GM08714 (cell line): ENCODE measurements around the gene DYNLT1.
"Not testable (repeated sequence)": the region's sequence is repeated elsewhere in the genome, so short reads cannot be mapped to it uniquely, and the experiment has no call there.

Experiments used
- H3K4me3 ChIP-seq: fragments of 200-500 bp; sonication (Bioruptor generic); 2 replicates; pipeline ENCODE4 v1.5.1; 2014; ENCODE audit warnings: mild to moderate bottlenecking, low read length, inconsistent platforms
- ZNF274 ChIP-seq: IDR thresholded peaks from 2 replicates; pipeline ENCODE4 v1.6.1; 2012; ENCODE audit warnings: mild to moderate bottlenecking, low read depth, low read length

Gene DYNLT1

GRCh38 chr6:158626360-158627167 is 18.0 kb downstream of the DYNLT1 start:
- TF ChIP-seq ZNF274: no peak
- H3K4me3 ChIP-seq: no peak overlapping the region

GRCh38 chr6:158625881-158626305 is 18.6 kb downstream of the DYNLT1 start:
- H3K4me3 ChIP-seq: no peak overlapping the region
- no peak for TF ChIP-seq ZNF274

GRCh38 chr6:158624684-158625682 is 19.6 kb downstream of the DYNLT1 start:
- no peak for TF ChIP-seq ZNF274
- no peak overlapping the region for H3K4me3 ChIP-seq

GRCh38 chr6:158622545-158623190 is 21.9 kb downstream of the DYNLT1 start:
- no peak for TF ChIP-seq ZNF274
- no peak overlapping the region for H3K4me3 ChIP-seq

- no peak overlapping the region for H3K4me3 ChIP-seq
- TF ChIP-seq ZNF274: no peak
These were observed 22.6 kb downstream of the DYNLT1 start for GRCh38 chr6:158621694-158622544.

GRCh38 chr6:158620963-158621693 is 23.4 kb downstream of the DYNLT1 start:
- TF ChIP-seq ZNF274: no peak
- H3K4me3 ChIP-seq: no peak overlapping the region

- no peak overlapping the region for H3K4me3 ChIP-seq
- TF ChIP-seq ZNF274: no peak
These were observed 24.4 kb downstream of the DYNLT1 start for GRCh38 chr6:158619922-158620801.

- not testable (repeated sequence) for H3K4me3 ChIP-seq
These were observed 26.3 kb downstream of the DYNLT1 start for GRCh38 chr6:158618289-158618688.

- H3K4me3 ChIP-seq: not testable (repeated sequence)
These were observed 29.9 kb downstream of the DYNLT1 start for GRCh38 chr6:158614606-158615005.

- no peak overlapping the region for H3K4me3 ChIP-seq
- TF ChIP-seq ZNF274: no peak
These were observed 32.8 kb downstream of the DYNLT1 start for GRCh38 chr6:158611541-158612370.

GRCh38 chr6:158611039-158611438 is 33.5 kb downstream of the DYNLT1 start:
- TF ChIP-seq ZNF274: no peak
- no peak overlapping the region for H3K4me3 ChIP-seq
